Activated T-cell treated with anti-CD3 and anti-CD28 coated beads for 24 hours (primary cell): Measurements from ENCODE around the gene COX10.
A peak's percentile ranks its signal among the peaks of the same experiment; 100 is the strongest.
"Not testable (repeated sequence)": the region's sequence is repeated elsewhere in the genome, so short reads cannot be mapped to it uniquely, and the experiment has no call there.

Experiments
- DNase-seq: peaks from one replicate; pipeline ENCODE4 v3.0.0-alpha.2; 2020; ENCODE audit warnings: low read depth

COX10 gene

GRCh38 chr17:14069251-14070021 lies at the start of gene COX10:
Gene COX10 (plus strand): TSS chr17:14069504. CDS start chr17:14069606, 102 bp downstream.
- peak; percentile 84 for DNase-seq

GRCh38 chr17:14021651-14022294 lies 47.5 kb upstream of the COX10 start:
- DNase-seq = not testable (repeated sequence)

DNA sequence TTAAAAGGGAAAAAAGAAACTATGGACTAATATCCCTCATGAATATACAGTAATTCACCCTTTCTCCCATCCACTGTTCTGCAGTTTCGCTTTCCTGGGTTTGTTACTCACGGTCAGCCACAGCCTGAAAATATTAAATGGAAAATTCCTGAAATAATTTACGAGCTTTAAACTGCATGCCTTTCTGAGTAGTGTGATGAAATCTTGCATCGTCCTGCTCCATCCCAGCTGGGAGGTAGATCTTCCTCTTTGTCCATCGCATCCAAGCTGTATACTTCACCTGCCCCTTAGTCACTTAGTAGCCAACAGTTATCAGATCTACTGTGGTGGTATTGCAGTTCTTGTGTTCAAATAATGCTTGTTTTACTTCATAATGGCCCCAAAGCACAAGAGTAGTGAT lies 39.5 kb upstream of the COX10 start:
- DNase-seq = not testable (repeated sequence)

DNA sequence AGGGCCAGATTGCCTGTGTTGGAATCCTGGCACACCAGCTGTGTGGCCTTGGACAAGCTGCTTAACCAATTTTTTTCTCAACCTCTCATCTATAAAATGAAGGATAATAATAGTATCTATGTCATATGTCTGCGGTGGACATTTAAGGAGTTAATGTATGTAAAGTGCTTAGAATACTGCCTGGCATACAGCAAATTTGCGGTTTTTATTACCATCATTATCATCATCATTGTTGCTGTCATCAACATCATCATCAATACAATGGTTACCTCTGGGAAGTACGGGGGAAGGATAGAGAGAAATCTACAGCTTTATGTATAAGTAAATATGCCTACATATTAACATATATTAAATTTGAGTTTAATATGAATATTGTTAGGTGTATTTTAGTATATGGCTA lies 37.1 kb upstream of the COX10 start:
- no peak for DNase-seq

DNA sequence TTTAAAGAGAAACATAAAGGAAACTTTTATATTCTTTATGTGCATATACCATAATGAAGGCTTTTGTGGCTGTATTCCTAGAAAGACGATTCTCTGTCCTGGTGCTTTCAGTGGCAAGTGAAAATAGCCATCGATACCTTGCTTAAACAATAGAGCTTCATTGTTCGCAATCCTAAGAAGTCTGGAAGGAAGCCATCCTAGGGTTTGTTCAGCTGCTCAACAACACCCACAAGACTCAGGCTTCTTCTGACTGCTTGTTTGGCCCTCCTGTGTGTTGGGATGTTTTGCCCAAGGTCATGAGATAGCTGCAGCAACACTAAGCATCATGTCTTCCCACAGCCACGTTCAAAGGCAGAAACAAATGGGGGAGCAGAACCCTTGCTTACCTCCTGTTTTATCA lies 36.1 kb upstream of the COX10 start:
- no peak for DNase-seq

- DNase-seq = no peak
Observed at GRCh38 chr17:14037453-14037852, 31.9 kb upstream of the COX10 start.

DNA sequence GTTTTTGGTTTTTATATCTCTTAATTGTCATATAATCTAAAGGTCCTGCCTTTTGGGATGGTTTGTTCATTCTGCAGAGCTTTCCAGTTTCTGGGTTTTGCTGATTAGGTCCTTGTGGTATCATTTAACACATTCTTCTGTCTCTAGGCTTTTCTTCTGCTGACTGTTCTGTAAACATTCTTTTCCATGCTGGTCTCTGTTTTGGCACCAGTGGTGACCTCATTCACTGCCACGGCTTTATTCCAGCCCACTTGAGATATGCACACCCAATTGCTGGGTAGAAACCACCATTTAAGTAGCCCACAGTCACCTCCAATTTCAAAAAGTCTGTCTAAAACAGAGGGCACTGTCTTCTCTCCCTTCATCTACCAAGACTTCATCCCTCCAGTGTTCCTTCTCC lies 31.1 kb upstream of the COX10 start:
- DNase-seq = no peak

GRCh38 chr17:14042411-14042810 lies 26.9 kb upstream of the COX10 start:
- DNase-seq = no peak

DNA sequence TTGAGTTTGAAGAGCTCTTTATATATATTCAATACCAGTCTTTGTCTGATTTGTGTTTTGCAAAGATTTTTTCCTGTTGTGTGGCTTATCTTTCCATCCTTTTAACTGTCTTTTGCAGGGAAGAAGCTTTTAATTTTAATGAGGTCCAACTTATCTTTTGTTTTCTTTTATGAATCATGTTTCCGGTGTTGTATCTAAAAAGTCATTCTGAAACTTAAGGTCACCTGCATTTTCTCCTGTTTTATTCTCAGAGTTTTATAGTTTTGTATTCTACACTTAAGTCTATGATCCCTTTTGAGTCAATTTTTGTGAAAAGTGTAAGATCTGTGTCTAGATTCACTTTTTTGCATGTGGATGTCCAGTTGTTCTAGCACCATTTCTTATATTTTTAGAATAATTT lies 24.6 kb upstream of the COX10 start:
- no peak for DNase-seq

GRCh38 chr17:14046978-14047377 lies 22.3 kb upstream of the COX10 start:
- no peak for DNase-seq

- no peak for DNase-seq
Observed at GRCh38 chr17:14047591-14047990, 21.7 kb upstream of the COX10 start.

DNA sequence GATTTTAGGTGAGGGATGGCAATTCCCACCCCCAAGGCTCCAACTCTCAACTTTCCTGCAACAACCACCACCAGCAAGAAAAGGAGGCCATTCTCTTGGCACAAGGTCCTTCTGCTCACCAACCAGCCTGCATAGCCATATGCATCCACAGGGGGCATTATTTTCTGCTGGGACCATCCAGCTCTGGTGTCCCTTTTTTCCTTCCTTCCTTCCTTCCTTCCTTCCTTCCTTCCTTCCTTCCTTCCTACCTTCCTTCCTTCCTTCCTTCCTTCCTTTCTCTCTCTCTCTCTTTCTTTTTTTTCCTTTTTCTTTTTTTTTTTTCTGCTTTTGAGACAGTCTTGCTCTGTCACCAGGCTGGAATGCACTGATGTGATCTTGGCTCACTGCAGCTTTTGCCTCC lies 21.1 kb upstream of the COX10 start:
- no peak for DNase-seq

DNA sequence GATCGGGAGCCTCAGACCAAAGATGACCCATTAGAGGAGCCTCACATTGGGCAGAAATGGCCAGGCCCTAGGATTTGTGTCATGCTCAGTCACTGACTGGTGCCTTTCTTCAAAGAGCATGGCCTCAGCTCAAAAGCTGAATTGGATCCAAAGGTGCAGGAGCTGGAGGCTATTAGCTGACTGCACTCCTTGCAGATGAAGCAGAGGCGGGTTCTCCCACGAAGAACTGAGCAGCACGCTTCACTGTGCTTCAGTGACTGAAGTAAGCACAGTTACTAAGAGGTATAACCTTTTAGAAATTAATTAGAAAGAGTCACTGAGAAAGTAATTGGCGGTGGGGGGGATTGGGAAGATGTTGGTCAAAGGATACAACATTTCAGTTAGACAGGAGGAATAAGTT lies 18.7 kb upstream of the COX10 start:
- DNase-seq = no peak

DNA sequence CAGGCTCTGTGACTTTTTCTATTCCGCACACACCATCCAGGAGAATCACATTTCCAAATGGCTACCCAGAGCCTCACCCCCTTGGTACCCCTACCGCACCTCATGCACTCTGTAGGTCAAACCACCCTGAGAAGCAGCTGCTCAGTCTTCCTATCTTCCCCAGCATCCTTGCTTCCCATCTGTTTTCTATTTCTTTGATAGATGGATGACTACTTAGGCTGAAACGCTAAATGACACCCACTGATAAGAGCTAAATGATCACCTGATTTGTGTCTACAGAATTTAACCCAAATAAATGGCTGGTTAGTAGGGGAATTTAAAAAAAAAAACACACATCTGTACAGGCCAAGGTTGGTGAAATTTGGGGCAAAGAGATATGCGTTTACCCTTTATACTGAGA lies 17.6 kb upstream of the COX10 start:
- DNase-seq = no peak

DNA sequence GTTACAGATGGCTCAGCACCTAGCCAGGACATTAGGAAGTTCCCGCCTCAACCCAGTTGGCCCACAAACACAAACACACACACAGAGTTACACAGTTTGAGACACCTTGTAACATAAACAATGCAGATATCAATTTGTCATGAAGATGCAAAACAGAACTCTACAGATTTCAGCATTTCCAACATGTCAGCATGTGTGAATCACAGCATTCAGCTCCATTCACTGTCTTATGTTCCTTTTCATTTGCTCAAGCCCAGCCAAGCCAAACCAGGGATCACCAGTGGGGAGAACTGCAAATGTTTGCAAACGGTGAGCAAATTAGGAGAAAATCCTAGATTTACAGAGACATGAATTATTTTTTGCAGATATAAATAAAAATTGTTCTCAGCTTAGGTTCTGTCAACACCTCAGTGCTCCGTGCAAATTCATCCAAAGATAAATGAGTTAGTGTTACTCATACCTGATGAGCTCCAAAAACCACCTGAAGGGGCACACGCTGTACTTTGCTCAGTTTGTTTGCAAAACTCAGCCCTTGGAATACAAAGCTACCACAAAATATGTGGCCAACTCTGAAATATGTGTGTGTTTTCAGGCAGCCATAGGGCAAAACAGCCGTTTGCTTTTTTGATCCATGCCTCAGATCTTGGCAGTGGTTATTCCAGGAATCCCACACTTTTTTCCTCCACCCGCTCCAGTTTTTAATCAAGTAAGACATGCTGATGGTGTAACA lies 16.3 kb upstream of the COX10 start:
- no peak for DNase-seq

GRCh38 chr17:14057591-14057990 lies 11.7 kb upstream of the COX10 start:
- no peak for DNase-seq

GRCh38 chr17:14058051-14058450 lies 11.3 kb upstream of the COX10 start:
- DNase-seq = no peak

DNA sequence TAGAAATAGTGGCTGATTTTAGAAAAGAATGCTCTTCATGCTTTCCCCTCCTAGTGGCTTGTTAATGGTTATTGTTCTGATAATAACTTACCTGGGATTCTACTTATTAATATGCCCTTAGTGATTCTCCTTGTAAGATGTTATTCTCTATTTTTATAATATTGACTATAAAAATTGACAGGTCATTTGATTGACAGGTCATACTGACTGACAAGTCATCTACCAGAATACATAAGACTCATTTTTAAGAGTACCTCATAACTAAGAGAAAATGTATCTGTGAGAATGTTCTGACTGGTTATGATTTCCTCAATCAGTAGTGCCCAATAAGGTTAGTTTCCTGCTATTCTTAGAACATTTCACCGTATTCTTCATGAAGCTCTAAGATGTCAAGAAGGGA lies 8.6 kb upstream of the COX10 start:
- no peak for DNase-seq

DNA sequence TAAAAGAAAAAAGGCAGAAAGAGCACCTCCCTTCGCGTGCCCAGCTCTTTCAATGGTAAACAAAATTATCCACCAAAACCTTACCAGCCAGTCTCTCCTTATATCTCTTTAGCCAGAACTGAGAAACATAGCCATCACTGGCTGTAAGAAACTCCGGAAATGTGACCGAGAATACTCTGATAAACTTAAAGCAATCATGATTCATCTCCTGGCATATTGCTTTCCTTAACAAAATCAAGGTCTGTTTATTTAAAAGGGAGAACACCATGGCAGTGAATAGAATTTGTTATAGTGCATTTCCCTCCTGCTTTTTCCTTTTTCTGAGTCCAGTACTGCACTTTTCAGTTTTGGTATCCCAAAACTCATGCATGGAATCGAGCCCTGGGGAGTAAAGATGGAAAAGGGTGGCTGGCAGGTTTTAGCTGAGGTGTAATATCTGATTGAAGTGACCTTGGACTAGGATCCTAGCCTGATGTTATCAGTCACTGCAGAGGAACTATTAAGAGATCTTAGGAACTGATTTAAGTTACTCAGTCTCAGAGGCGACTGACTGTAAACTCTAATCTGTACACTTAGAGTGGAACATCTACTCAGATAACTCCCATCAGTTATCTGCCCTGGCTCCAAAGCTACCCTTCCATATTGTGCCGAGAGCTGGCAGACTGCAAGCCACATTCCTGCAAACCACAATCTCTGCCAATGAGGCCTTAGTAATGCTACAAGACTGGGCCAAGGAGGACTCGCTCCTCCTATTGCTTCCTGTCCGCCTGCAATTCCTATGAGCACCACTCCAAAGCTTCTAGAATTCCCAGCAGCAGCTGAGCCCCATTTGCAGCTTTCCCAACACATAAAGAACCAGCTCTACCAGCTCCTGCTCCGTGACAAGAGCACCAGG lies 7.4 kb upstream of the COX10 start:
- no peak for DNase-seq

GRCh38 chr17:14067347-14067746 lies 2.0 kb upstream of the COX10 start:
- DNase-seq = no peak

- no peak for DNase-seq
Observed at GRCh38 chr17:14068542-14069250, 608 bp upstream of the COX10 start.
